Measurements from ENCODE around the gene TTC32. TPM values are rescaled to one million over a fixed set of nuclear protein-coding genes. Genes with fewer than 3 reads are reported as not detected.

The TTC32 gene
- total and polyA plus RNA-seq, 2 of the 4 experiments (the other 2 are of a cell fraction) = 1.1 to 3.9 TPM

DNA sequence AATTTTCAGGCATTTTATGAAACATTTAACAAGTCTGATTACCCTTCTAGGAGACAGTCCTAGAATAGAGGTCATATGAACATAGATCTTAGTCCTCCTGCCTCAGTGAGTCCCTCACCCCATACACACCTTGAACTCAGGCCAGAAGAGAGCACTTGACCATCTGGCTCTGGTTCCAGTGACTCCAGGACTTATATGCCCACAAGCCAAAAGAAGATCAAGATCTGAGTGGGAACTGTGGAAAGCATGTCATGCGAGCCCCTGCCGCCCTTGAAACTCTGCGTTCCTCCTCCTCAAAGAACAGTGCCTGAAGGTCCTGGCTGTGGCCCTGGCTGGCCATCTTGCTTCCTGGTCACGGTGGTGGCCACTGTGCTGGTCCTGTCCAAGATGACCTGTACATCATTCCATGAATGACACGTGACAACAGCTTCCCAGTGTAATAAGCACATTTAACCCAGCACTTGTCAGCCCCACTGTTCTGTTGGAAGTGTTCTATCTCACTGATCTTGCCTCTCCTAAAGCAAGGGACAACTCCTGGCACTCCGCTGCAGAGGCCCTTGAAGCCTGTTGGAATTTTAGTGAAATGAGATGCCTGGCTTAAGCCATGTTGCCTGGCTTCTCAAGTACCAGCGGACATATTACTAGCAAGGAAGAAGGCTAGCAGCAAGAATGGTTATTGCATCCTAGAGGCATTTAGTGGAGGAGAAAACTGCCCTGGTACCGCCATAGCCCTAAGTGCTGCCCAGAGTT lies 17.6 kb downstream of the TTC32 start:
- ChIA-PET POLR2A (ENCODE audit: unreplicated experiment) (no interaction called here), CTCF (no interaction called here)
- Histone ChIP-seq H2AK5ac (ENCODE audit: low read depth, low read length) (no peak overlapping the region), H4K5ac (ENCODE audit: low read depth, low read length) (no peak overlapping the region), H3K56ac (ENCODE audit: extremely low read depth, insufficient read depth, low read length) (no peak overlapping the region), H4K8ac (ENCODE audit: low read depth in 2 of 2, low read length in 2 of 2) (no peak overlapping the region), H3K27me3 (ENCODE audit: control insufficient read depth, insufficient read depth, low read length) (peaks cover 16% of the 10 kb centered on the region), H3K23ac (ENCODE audit: low read depth, low read length) (no peak overlapping the region), H3K4me2 (ENCODE audit: low read depth, low read length) (no peak overlapping the region), H2AFZ (replicated peaks; ENCODE audit: low read length, poor library complexity) (no peak overlapping the region), H2BK15ac (ENCODE audit: low read depth, low read length) (no peak overlapping the region), H2BK120ac (ENCODE audit: low read depth, low read length) (no peak overlapping the region), H2AK9ac (replicated peaks; ENCODE audit: low read depth, low read length, poor library complexity) (peak overlapping the region; percentile 8), H3K4me1 (ENCODE audit: control insufficient read depth, insufficient read depth, low read length) (no peaks in the 10 kb centered on the region), H3K79me1 (ENCODE audit: low read depth in 1 of 2, low read length in 2 of 2) (no peaks in the 10 kb centered on the region), H3K36me3 (ENCODE audit: control insufficient read depth, insufficient read depth, low read length) (no peaks in the 10 kb centered on the region), H2BK5ac (ENCODE audit: low read depth, low read length, poor library complexity, severe bottlenecking) (no peak overlapping the region), H3K14ac (replicated peaks; ENCODE audit: low read depth, low read length) (no peak overlapping the region), H3K4ac (ENCODE audit: low read depth, low read length) (no peak overlapping the region), H3K9me3 (ENCODE audit: control insufficient read depth, insufficient read depth, low read length) (no peaks in the 10 kb centered on the region), H3K9ac (ENCODE audit: low read depth, low read length) (no peak overlapping the region), H2BK20ac (ENCODE audit: low read depth, low read length) (no peak overlapping the region), H3K27ac (ENCODE audit: insufficient read depth, low read length) (no peak overlapping the region), H3K18ac (ENCODE audit: low read depth, low read length) (no peak overlapping the region), H3K4me3 (ENCODE audit: insufficient read depth, low read depth, low read length) (no peak overlapping the region), H3K9me1 (ENCODE audit: insufficient read depth, low read length) (no peaks in the 10 kb centered on the region), H4K91ac (ENCODE audit: insufficient read depth, low read depth, low read length) (no peak overlapping the region), H4K20me1 (ENCODE audit: insufficient read depth, low read length) (no peaks in the 10 kb centered on the region)
- DNase-seq = no peak
- no TSS peak for BruUV-seq (replicated peaks)
- WGBS, 2 experiments (ENCODE audit: extremely low coverage in 2 of 2, insufficient read length in 1 of 2) = 92% methylated on average over 2 of the region's 8 CpGs; no CpG with 5 or more reads in 1 of the 2 experiments
- in situ Hi-C loops (cut with MboI; ENCODE audit: low sequenced_read_pairs) (no loop called here), intact Hi-C loops (cut with micrococcal nuclease) (no loop called here), dilution Hi-C loops (cut with HindIII; ENCODE audit: low sequenced_read_pairs, unreplicated experiment) (no loop called here)
- TF ChIP-seq BHLHE40 (IDR thresholded peaks at IDR 0.05; ENCODE audit: low read depth, low read length) (no peak), RFX5 (IDR thresholded peaks at IDR 0.05; ENCODE audit: low read depth, low read length) (no peak), MAFK (IDR thresholded peaks at IDR 0.05; ENCODE audit: low read depth, low read length) (no peak), RAD21 (IDR thresholded peaks at IDR 0.05; ENCODE audit: low read length) (no peak), MAZ (IDR thresholded peaks at IDR 0.05; ENCODE audit: borderline replicate concordance, low read depth, low read length) (no peak), CEBPB (IDR thresholded peaks at IDR 0.05; ENCODE audit: low read depth, low read length) (no peak), RCOR1 (IDR thresholded peaks at IDR 0.05; ENCODE audit: insufficient replicate concordance, low read length) (no peak), SMC3 (IDR thresholded peaks at IDR 0.05; ENCODE audit: low read depth, low read length) (no peak), FOS (IDR thresholded peaks at IDR 0.05; ENCODE audit: low read depth, low read length) (no peak), NFE2L2 (IDR thresholded peaks at IDR 0.05; ENCODE audit: low read depth, low read length) (no peak), POLR2A (IDR thresholded peaks at IDR 0.05; ENCODE audit: low read depth, low read length) (no peak), MXI1 (IDR thresholded peaks at IDR 0.05; ENCODE audit: borderline replicate concordance, low read depth, low read length) (no peak), CHD1 (IDR thresholded peaks at IDR 0.05; ENCODE audit: low read depth, low read length) (no peak)
- TF ChIP-seq, protein P1, sequence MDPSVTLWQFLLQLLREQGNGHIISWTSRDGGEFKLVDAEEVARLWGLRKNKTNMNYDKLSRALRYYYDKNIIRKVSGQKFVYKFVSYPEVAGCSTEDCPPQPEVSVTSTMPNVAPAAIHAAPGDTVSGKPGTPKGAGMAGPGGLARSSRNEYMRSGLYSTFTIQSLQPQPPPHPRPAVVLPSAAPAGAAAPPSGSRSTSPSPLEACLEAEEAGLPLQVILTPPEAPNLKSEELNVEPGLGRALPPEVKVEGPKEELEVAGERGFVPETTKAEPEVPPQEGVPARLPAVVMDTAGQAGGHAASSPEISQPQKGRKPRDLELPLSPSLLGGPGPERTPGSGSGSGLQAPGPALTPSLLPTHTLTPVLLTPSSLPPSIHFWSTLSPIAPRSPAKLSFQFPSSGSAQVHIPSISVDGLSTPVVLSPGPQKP (IDR thresholded peaks at IDR 0.05; ENCODE audit: borderline replicate concordance, low read depth, low read length) = no peak
- TF ChIP-seq, protein P2, sequence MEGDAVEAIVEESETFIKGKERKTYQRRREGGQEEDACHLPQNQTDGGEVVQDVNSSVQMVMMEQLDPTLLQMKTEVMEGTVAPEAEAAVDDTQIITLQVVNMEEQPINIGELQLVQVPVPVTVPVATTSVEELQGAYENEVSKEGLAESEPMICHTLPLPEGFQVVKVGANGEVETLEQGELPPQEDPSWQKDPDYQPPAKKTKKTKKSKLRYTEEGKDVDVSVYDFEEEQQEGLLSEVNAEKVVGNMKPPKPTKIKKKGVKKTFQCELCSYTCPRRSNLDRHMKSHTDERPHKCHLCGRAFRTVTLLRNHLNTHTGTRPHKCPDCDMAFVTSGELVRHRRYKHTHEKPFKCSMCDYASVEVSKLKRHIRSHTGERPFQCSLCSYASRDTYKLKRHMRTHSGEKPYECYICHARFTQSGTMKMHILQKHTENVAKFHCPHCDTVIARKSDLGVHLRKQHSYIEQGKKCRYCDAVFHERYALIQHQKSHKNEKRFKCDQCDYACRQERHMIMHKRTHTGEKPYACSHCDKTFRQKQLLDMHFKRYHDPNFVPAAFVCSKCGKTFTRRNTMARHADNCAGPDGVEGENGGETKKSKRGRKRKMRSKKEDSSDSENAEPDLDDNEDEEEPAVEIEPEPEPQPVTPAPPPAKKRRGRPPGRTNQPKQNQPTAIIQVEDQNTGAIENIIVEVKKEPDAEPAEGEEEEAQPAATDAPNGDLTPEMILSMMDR (conservative IDR thresholded peaks at IDR 0.05; ENCODE audit: low read depth, low read length) = no peak
- TF ChIP-seq, protein P3, sequence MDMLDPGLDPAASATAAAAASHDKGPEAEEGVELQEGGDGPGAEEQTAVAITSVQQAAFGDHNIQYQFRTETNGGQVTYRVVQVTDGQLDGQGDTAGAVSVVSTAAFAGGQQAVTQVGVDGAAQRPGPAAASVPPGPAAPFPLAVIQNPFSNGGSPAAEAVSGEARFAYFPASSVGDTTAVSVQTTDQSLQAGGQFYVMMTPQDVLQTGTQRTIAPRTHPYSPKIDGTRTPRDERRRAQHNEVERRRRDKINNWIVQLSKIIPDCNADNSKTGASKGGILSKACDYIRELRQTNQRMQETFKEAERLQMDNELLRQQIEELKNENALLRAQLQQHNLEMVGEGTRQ (IDR thresholded peaks at IDR 0.05; ENCODE audit: low read depth, low read length) = no peak
- no peak for ATAC-seq (ENCODE audit: low read depth)

All from IMR-90 (cell line).